DMS 273 treated with DMSO at 0.1 percent for 48 hours (cell line): ENCODE data around the gene GRPEL2.
"Not testable (repeated sequence)": the region's sequence is repeated elsewhere in the genome, so short reads cannot be mapped to it uniquely, and the experiment has no call there.

Experiments used
- DNase-seq: peaks from one replicate; lab custom pipeline; 2025; lab: John Stamatoyannopoulos, UW

Gene GRPEL2

DNA sequence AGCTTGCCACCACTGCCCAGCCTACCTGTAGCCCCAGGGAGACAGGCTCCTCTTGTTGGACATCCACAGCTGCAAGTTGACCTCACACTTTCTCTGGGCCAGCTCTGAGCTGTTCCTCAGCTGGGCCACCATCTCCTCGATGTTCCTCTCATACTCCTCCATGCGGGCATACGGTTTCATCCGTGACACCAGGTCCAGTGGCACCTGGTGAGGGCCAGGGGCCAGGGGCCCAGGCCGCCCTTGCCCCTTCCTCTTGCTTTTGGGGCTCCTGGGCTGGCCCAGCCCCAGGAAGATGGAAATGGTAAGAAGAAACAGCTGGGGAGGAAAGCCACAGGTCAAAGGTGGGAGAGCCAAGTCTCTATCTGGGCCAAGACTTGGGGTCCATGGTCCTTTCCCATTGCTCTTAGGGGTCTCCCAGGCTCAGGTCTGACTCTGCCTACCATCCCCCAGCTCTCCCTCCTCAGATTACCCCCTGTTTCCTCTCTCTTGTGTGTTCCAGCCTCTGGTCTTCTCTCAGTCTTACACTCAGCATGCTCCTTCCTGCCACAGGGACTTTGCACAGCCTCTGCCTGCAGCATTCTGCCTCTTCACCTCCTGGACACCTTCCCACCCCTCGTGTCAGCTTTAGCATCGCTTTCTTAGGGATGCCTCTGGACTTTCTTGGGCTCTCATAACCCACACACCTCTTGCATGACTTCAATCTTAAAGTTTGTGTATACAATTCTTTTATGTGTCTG lies 31.6 kb downstream of the GRPEL2 start:
- no peak for DNase-seq

GRCh38 chr5:149378241-149378820 lies 33.0 kb downstream of the GRPEL2 start:
- DNase-seq, result no peak

DNA sequence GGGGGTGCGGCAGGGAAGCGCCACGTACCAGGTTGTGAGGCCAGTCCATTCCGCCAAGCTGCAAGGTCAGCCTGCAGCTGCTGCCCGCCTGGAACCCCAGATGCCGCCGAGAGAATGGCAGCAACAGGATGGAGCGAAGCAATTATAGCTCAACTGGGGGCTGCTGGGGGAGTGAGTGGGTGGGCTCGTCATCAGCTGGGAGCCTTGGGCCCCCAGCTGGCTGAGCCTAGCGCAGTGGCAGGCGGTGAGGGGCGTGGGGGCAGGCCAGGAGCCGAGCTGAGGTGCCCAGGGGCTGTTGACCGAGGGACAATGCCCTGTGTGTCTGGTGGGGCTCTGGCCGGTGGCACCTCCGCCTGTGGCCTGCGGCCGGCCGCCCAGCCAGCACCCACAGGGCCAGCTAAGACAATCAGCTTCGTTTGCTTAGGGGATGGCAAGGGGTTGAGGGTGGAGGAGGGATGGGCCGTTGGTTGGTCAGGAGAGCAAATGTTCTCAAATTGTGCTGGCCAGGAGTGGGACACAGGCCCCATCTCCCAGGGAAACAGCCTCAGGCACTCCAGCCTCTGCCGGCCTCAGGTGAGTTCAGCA lies 34.0 kb downstream of the GRPEL2 start, which contains the start of gene IL17B:
IL17B (minus strand) TSS at position 116 of the 585 bp plus-strand sequence; CDS start at position 49, 67 bp downstream.
- no peak for DNase-seq

DNA sequence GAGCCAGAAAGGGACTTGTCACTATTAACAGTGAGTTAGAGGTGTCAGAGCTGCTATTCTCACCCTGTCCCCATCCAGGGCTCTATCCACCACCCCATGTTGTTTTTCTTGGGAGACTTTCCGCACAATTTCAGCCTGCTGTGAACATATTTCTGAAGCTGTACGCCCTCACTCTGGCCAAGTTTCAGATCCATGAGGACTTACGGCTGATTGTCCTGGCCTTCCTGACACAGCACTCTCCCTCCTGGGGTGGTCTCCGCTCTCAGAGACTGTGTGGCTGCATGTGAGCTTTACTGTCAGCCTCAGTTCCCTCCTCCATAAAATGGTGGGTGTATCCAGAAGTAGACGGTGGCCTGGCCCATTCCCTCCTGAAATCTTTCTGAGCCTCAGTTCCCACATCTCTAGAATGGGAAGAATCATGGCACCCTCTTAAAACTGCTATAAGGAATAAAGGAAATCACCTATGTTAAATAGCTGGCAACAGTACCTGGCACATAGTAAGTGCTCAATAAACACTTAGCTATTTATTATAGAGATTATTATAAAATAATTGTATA lies 34.6 kb downstream of the GRPEL2 start:
- DNase-seq, result no peak

DNA sequence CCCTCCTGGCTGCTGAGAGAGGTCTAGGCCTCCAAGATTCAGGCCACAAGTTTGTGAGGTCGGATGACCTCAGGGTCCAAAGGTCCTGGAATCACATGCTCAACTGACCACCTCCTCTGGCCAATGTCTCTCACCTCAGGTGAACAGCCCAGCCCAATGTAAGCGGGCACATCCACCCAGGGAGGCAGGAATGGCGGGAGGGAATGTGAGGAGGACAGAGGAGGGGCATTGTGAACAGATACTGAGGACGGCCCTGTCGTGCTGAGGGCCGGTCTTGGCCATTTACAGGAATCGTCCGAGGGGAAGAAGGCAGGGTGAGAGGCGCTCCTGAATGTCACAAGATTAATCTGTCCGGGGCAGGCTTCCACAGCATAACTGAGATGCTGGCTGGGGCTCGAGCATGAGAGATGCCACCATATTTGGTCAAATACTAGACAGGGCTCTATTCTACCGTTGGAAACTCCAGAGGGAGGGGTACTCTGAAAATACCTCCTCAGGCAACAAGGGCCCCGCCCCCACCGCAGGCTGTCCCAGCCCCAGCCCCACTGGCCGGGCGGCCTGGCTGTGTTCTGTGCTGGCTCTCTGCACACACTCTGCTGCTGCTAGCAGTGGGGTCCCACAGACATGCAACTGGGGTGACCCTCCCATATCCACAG lies 35.3 kb downstream of the GRPEL2 start:
- no peak for DNase-seq

- no peak for DNase-seq
Measured at GRCh38 chr5:149381261-149381985, 36.1 kb downstream of the GRPEL2 start.

DNA sequence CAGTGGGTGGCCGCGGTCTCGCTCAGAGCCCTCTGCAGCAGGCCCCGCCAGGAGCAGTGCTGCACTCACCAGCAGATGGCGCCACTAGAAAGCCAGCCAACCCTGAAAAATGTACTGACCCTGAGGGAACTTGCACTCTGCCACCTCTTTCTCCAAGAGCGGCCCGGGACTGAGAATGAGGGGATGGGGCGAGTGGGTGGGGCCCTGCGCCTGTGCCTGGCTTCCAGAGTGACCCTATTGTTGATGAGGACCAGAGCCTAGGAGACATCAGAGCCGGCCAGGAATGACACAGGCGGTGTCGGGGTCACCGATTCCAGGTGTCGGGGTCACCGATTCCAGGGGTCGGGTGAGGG lies 36.7 kb downstream of the GRPEL2 start:
- no peak for DNase-seq

GRCh38 chr5:149382517-149383220 lies 37.4 kb downstream of the GRPEL2 start:
- no peak for DNase-seq

GRCh38 chr5:149383399-149383798 lies 38.1 kb downstream of the GRPEL2 start:
- DNase-seq, result no peak

- no peak for DNase-seq
Measured at GRCh38 chr5:149386166-149386565, 40.9 kb downstream of the GRPEL2 start.

- no peak for DNase-seq
Measured at GRCh38 chr5:149387081-149387631, 41.9 kb downstream of the GRPEL2 start.

- DNase-seq, result no peak
Measured at GRCh38 chr5:149387982-149388381, 42.7 kb downstream of the GRPEL2 start.

- no peak for DNase-seq
Measured at GRCh38 chr5:149388498-149389190, 43.3 kb downstream of the GRPEL2 start.

- no peak for DNase-seq
Measured at GRCh38 chr5:149389552-149390495, 44.5 kb downstream of the GRPEL2 start.

GRCh38 chr5:149391076-149391475 lies 45.8 kb downstream of the GRPEL2 start:
- DNase-seq, result not testable (repeated sequence)

DNA sequence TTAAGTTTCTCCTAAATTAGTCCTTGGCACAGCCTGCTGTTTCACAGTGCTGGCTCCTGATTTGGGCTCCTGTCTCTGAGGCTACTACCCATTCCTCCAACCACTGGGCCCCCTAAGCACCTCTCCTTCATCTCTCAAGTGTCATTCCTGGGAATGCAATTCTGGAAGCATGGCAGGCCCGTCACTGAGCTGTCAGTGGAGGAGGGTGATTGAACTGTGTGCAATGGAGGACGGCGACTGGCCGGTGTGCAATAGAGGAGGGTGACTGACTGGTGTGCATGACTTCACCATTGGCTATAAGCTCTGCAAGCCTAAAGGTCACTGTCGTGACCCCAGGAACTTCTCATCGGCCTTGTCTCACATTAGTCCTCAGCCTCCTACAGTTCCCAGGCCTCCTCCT lies 46.2 kb downstream of the GRPEL2 start:
- no peak for DNase-seq

GRCh38 chr5:149392718-149393117 lies 47.4 kb downstream of the GRPEL2 start:
- DNase-seq, result no peak

GRCh38 chr5:149394996-149395395 lies 49.7 kb downstream of the GRPEL2 start:
- DNase-seq, result not testable (repeated sequence)

DNA sequence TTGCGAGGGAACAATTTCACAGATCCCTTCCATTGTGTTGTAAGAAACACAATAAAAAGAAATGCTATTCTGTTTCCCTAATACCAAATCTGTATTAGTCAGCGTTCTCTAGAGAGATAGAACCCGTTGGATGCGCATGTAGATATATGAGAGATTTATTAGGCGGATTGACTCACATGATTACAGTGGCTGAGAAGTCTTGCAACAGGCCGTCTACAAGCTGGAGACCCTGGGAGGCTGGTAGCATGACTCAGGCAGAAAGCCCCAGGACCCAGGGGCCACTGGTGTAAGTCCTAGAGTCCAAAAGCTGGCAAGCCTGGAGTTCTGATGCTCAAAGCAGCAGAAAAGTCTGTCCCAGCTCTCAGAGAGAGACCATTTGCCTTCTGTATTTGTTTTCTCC lies 52.2 kb downstream of the GRPEL2 start:
- no peak for DNase-seq
